ENCODE results near the gene USP28.
"Not testable (repeated sequence)": the region's sequence is repeated elsewhere in the genome, so short reads cannot be mapped to it uniquely, and the experiment has no call there.

The USP28 gene

DNA sequence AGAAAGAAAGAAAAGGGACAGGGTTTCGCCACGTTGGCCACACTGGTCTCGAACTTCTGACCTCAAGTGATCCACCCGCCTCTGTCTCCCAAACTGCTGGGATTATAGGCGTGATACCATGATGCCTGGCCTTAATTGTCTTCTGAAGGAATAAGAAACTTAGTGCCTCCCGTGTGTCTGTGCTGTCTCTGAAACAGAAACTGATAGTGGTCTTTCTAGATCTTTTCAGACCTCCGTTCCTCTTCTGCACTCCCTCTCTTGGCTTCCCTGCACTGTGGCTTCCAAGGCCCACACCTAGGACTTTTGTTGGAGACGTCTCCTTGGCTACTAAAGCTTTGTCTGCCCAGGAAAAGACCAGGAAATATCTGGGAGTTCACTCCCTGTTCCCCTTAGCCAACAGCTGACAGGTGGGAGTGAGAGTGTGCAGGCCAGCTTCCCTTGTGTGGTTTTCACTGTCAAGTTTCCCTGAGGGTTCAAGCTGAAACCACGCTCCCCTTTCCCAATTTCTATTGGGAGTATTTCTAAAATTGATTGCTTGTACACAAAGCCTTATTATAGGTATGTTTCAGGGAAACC is 19.1 kb upstream of the USP28 start:
- peak; percentile 32 for DNase-seq (ENCODE audit: extremely low spot score)
- TF ChIP-seq CTCF (IDR thresholded peaks at IDR 0.05; ENCODE audit: control extremely low read depth, extremely low read depth, low read depth, missing control alignments): no peak
- POLR2A ChIA-PET: no interaction called here
- CTCF ChIA-PET: interaction anchor here (3.3 to 7.2 kb wide), 2 partner anchors 10 to 367 kb away, joined by 36 to 107 read pairs; no protein-coding TSS in a partner anchor

- TF ChIP-seq CTCF (IDR thresholded peaks at IDR 0.05; ENCODE audit: control extremely low read depth, extremely low read depth, low read depth, missing control alignments): no peak
- CTCF ChIA-PET: interaction anchor here (0.8 kb wide), 1 partner anchor 18 kb away, joined by 3 read pairs; no protein-coding TSS in a partner anchor
- POLR2A ChIA-PET: interaction anchor here (0.7 kb wide), 1 partner anchor 13 kb away, joined by 6 read pairs; no protein-coding TSS in a partner anchor
- no peak for DNase-seq (ENCODE audit: extremely low spot score)
These were observed 13.5 kb upstream of the USP28 start for GRCh38 chr11:113888848-113889247.

DNA sequence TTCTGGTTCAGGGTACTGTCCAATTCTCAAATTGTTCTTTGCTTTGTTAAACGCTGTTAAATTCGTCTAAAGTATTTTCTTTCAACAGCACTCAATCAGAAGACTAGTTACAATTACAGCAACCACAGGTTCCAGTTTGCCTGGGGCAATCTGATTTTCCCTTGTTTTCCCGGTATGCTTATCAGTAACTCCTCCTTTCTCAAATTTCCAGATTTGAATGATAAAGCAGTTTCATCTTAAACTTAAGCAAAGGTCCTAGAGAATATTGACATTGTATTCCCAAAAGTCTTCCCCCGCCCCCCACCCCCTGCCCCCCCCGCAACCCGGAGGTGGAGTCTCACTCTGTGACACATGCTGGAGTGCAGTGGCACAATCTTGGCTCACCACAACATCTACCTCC is 10.5 kb upstream of the USP28 start:
- no peak for DNase-seq (ENCODE audit: extremely low spot score)
- ChIA-PET POLR2A (no interaction called here), CTCF (interaction anchor here (6.2 kb wide), 1 partner anchor 9 kb away, joined by 36 read pairs; no protein-coding TSS in a partner anchor)
- no peak for TF ChIP-seq CTCF (IDR thresholded peaks at IDR 0.05; ENCODE audit: control extremely low read depth, extremely low read depth, low read depth, missing control alignments)

GRCh38 chr11:113884361-113884836 is 9.0 kb upstream of the USP28 start:
- TF ChIP-seq CTCF (IDR thresholded peaks at IDR 0.05; ENCODE audit: control extremely low read depth, extremely low read depth, low read depth, missing control alignments): no peak
- no peak for DNase-seq (ENCODE audit: extremely low spot score)
- POLR2A ChIA-PET: no interaction called here
- CTCF ChIA-PET: interaction anchor here (6.2 kb wide), 1 partner anchor 11 kb away, joined by 36 read pairs; no protein-coding TSS in a partner anchor

DNA sequence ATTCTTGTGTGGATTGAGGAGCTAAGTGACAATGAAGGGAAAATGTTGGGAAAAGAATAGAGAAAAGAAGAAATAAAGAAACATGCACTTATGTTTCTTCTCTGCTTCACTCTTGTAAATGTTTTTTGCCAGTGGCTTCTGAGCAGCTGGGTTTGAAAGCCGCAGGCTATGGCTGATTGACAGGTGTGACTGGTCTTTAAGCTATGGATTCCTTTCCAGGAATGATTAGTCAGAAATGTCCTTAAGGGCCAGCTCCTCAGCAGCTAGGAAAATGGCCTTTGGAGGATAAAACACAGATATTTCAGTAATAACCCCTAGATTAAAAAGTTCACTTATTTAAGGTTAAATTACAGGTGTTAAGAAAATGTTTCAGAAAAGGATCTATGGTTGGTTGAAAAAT is 6.5 kb upstream of the USP28 start:
- TF ChIP-seq CTCF (IDR thresholded peaks at IDR 0.05; ENCODE audit: control extremely low read depth, extremely low read depth, low read depth, missing control alignments): no peak
- ChIA-PET CTCF (interaction anchor here (1.1 to 6.2 kb wide), 2 partner anchors 13 to 16 kb away, joined by 3 to 36 read pairs; no protein-coding TSS in a partner anchor), POLR2A (no interaction called here)
- DNase-seq (ENCODE audit: extremely low spot score): no peak

- no peak for DNase-seq (ENCODE audit: extremely low spot score)
- ChIA-PET POLR2A (no interaction called here), CTCF (interaction anchor here (1.1 kb wide), 1 partner anchor 17 kb away, joined by 3 read pairs; no protein-coding TSS in a partner anchor)
- TF ChIP-seq CTCF (IDR thresholded peaks at IDR 0.05; ENCODE audit: control extremely low read depth, extremely low read depth, low read depth, missing control alignments): no peak
These were observed 5.6 kb upstream of the USP28 start for GRCh38 chr11:113880971-113881370.

GRCh38 chr11:113879446-113879845 is 4.1 kb upstream of the USP28 start:
- CTCF ChIA-PET: interaction anchor here (1.1 kb wide), 1 partner anchor 12 kb away, joined by 3 read pairs; no protein-coding TSS in a partner anchor
- POLR2A ChIA-PET; DNase-seq (ENCODE audit: extremely low spot score): not testable (repeated sequence)
